Stomach smooth muscle (tissue), 2 donors: ENCODE measurements around the gene TEX14.

ENCODE experiments used
- H3K27ac ChIP-seq: one replicate; pipeline ENCODE4 v1.7.0; 2013; ENCODE audit warnings: mild to moderate bottlenecking, low read length, inconsistent platforms
- H3K27me3 ChIP-seq, 2 donors: one replicate each; pipeline ENCODE4 v1.7.0; 2013; ENCODE audit warnings: low read length in 2 of 2; ENCODE audit not compliant: insufficient read depth in 2 of 2, control insufficient read depth in 1 of 2
- H3K36me3 ChIP-seq, 2 donors: one replicate each; pipeline ENCODE4 v1.7.0; 2013; ENCODE audit warnings: low read length in 2 of 2; ENCODE audit not compliant: control insufficient read depth in 2 of 2, insufficient read depth in 2 of 2
- H3K4me1 ChIP-seq: one replicate; pipeline ENCODE4 v1.7.0; 2013; ENCODE audit warnings: low read length; ENCODE audit not compliant: control insufficient read depth, insufficient read depth
- H3K4me3 ChIP-seq, 2 donors: one replicate each; pipeline ENCODE4 v1.7.0; 2013; ENCODE audit warnings: low read length in 2 of 2
- H3K9ac ChIP-seq, 2 donors: one replicate each; pipeline ENCODE4 v1.7.0; 2013; ENCODE audit warnings: low read length in 2 of 2, mild to moderate bottlenecking in 1 of 2
- H3K9me3 ChIP-seq, 2 donors: one replicate each; pipeline ENCODE4 v1.7.0; 2013; ENCODE audit warnings: low read length in 2 of 2; ENCODE audit not compliant: control insufficient read depth in 2 of 2
- donor health status: healthy.
- donor health status: Pancreatic carcinoma.

The TEX14 gene

DNA sequence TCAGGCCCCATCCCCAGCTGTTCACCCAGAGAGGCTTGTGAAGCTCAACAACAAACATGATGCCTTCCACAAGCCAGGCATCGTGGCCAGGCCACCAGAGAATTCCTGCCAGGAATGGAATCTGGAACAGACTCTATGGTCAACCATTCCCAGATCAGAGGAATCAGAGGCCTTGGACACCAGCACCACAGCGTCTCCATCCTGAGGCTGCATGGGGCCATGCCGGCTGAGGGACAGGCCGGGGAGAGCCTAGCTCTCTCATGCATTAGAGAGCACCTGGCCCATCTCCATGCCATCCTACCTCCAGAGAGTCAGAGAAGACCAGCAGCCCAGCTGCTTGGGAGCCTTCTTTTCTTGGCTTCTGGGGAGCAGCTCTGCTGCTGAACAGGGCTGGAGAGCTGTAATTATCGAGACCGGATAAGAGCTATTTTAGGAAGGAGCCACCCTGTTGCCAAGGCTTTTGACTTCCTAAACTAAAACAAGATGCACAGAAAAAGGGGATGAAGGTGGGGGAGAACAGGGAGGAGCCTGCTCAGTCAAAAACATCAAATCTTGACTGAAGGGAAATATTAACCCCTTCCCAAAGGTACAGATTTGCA is 152.9 kb downstream of the TEX14 start:
- H3K4me1 ChIP-seq, result no peaks in the 10 kb centered on the region
- H3K27me3 ChIP-seq, result no peaks in the 10 kb centered on the region
- no peak overlapping the region for H3K9ac ChIP-seq
- H3K9me3 ChIP-seq, result no peaks in the 10 kb centered on the region
- no peak overlapping the region for H3K4me3 ChIP-seq
- H3K36me3 ChIP-seq, result no peaks in the 10 kb centered on the region
- no peak overlapping the region for H3K27ac ChIP-seq

DNA sequence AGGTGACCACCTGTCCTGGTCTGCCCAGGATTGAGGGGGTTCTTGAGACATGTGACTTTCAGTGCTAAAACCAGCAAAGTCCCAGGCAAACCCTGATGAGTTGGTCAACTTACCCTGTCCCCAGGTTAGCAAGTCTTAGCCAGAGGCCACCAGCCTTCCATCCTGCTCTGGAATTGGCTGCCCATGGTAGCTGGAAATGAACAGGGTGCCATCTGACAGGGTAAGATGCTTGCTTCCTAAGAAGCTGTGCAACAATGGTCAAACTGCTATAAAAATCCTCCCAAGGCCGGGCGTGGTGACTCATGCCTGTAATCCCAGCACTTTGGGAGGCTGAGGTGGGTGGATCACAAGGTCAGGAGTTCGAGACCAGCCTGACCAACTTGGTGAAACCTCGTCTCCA is 154.6 kb downstream of the TEX14 start:
- H3K27ac ChIP-seq, result no peak overlapping the region
- H3K4me3 ChIP-seq, result no peak overlapping the region
- H3K27me3 ChIP-seq, result no peaks in the 10 kb centered on the region
- no peaks in the 10 kb centered on the region for H3K9me3 ChIP-seq
- H3K4me1 ChIP-seq, result peaks cover 6% of the 10 kb centered on the region
- no peaks in the 10 kb centered on the region for H3K36me3 ChIP-seq
- no peak overlapping the region for H3K9ac ChIP-seq

DNA sequence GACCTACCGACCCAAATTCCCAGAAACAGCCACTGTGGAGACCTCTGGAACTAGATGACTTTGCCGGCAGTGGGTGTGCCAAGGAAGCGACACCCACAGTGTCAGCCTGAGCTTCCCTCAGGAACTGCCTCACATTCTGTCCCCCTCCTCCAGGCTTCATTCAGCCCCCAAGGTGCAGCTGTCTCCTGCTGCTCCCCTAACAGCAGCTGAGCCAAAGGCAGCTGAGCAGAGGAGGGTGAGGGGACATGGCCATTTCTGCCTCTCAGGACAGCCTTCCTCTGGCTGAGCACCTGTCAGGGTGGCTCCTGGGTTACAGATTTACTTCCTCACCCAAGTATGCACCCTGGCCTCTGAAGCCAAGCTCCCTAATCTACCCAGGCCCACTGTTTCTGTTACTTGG is 155.3 kb downstream of the TEX14 start:
- Histone ChIP-seq H3K27me3 (no peaks in the 10 kb centered on the region), H3K36me3 (no peaks in the 10 kb centered on the region), H3K9ac (no peak overlapping the region), H3K27ac (no peak overlapping the region), H3K4me3 (no peak overlapping the region), H3K4me1 (peaks cover 10% of the 10 kb centered on the region), H3K9me3 (no peaks in the 10 kb centered on the region)

DNA sequence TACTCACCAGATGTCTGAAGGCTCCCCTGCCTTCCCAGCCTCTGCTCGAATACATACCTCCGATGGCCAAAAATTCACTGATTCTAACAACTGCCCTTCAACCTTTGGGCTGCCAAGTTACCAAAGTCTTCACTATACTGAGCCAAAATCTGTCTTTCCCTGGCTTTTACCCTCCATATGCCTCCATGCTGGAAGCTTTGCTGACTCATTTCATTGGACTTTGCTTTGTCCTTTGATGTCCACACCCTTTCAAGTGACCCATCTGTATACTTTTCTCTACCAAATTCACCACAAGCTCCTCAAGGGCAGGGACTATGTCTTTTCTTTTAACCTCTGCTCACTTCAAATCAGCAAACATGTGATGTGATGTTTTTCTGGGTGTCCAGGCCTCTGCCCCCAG is 156.4 kb downstream of the TEX14 start:
- Histone ChIP-seq H3K4me1 (peaks cover 19% of the 10 kb centered on the region), H3K27ac (no peak overlapping the region), H3K27me3 (no peaks in the 10 kb centered on the region)

DNA sequence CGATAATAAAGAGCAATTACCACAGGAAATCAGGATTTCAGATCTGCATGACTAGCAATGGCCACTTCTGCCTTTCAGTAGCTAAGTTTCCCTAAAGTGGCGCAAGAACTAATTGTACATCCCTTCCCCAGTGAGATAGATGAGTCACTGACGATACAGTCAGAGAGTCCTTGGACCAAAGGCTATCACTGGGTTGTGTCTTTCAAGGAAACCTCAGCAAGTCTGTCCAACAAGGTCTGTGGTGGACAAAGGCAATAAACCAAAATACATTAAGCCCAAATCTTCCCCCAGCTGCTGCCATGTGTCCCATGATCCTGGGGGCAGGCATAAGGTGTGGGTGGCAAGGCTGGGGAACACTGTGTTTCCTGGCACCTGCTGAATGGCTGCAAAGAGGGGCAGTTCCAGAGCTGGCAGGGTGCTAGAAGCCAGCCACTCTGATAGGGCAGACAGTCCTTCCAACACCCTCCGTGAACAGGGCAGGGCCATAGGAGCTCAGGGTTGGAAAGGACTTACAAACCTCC is 156.9 kb downstream of the TEX14 start:
- H3K4me1 ChIP-seq, result peaks cover 19% of the 10 kb centered on the region
- H3K9me3 ChIP-seq, result no peaks in the 10 kb centered on the region
- H3K27ac ChIP-seq, result no peak overlapping the region
- no peak overlapping the region for H3K9ac ChIP-seq
- no peak overlapping the region for H3K4me3 ChIP-seq
- H3K36me3 ChIP-seq, result no peaks in the 10 kb centered on the region
- no peaks in the 10 kb centered on the region for H3K27me3 ChIP-seq

More for the DNA sequence above, 156.4 kb downstream of the TEX14 start:
- Histone ChIP-seq H3K4me3 (no peak overlapping the region), H3K36me3 (no peaks in the 10 kb centered on the region), H3K9me3 (no peaks in the 10 kb centered on the region), H3K9ac (no peak overlapping the region)

DNA sequence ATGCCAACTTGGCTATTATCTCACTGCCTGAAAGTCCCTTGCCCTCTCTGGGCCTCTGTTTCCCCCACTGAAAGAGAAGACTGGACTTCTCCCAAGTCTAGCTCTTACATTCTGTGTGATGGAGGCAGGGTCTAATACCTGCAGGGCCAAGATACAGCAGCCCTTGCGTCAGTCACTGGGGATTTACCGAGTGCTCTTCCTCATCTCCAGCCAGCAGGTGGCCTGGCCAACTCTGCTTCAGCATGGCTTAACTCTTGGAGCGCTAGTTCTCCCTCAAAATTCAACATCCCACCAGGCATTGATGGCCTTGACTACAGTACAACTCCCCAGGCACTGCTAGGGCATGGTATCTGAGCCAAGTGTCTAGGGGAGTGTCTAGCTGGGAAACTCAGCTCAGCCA is 157.5 kb downstream of the TEX14 start:
- Histone ChIP-seq H3K27ac (no peak overlapping the region), H3K27me3 (no peaks in the 10 kb centered on the region), H3K9me3 (no peaks in the 10 kb centered on the region), H3K36me3 (no peaks in the 10 kb centered on the region), H3K4me1 (peaks cover 19% of the 10 kb centered on the region), H3K4me3 (no peak overlapping the region), H3K9ac (no peak overlapping the region)

DNA sequence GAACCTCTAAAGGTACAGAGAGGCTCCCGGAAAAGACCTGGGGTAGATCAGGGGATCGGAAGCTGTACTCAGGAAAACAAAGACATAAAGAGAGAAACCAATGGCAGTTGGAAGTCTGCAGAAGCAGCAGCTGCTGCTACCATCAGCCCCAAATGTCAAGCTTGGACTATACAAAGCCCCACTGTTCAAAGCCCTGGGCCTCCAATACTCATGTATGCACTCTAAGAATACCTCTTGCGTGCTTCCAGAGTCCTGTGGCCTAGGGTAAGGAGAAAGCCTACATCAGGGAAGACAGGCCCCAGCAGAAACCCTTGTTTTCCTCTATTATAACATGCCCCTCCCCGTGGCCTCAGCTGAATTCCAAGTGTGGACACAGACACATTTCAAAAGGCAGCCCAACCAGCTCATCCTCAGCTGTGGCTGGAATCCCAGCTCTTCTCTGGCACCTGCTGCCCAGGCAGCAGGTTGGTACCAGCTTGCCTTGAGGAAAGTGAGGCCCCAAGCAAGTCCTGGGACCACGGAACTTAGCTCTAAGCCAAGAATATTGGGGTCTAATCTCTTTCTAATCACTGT is 158.1 kb downstream of the TEX14 start:
- Histone ChIP-seq H3K9ac (no peak overlapping the region), H3K27me3 (no peaks in the 10 kb centered on the region), H3K36me3 (no peaks in the 10 kb centered on the region), H3K27ac (no peak overlapping the region), H3K4me3 (no peak overlapping the region), H3K9me3 (no peaks in the 10 kb centered on the region), H3K4me1 (peaks cover 19% of the 10 kb centered on the region)

DNA sequence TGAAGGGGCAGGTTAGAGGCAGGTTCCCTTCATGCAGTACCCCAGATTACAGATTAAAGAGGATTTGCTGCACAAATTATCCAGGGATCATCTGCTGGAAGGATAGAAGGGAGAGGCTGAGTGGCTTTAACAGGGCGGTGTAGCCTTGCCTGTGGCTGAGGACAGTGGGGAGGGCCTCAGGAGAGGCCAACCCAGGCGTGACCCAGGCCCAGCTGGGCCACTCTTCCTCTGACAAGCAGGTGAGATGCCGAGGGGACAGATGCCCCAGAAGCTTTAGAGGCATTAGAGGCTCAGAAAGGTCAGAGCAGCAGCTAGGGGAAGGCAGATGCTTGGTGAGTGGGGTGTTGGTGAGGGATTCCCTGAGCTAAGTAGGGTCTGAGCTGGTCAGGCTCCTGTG is 159.3 kb downstream of the TEX14 start:
- Histone ChIP-seq H3K36me3 (no peaks in the 10 kb centered on the region), H3K4me3 (peak overlapping the region; percentile 78 to 79), H3K9me3 (no peaks in the 10 kb centered on the region), H3K27ac (no peak overlapping the region), H3K27me3 (no peaks in the 10 kb centered on the region), H3K4me1 (peaks cover 19% of the 10 kb centered on the region), H3K9ac (peak overlapping the region; percentile 74 to 77)

DNA sequence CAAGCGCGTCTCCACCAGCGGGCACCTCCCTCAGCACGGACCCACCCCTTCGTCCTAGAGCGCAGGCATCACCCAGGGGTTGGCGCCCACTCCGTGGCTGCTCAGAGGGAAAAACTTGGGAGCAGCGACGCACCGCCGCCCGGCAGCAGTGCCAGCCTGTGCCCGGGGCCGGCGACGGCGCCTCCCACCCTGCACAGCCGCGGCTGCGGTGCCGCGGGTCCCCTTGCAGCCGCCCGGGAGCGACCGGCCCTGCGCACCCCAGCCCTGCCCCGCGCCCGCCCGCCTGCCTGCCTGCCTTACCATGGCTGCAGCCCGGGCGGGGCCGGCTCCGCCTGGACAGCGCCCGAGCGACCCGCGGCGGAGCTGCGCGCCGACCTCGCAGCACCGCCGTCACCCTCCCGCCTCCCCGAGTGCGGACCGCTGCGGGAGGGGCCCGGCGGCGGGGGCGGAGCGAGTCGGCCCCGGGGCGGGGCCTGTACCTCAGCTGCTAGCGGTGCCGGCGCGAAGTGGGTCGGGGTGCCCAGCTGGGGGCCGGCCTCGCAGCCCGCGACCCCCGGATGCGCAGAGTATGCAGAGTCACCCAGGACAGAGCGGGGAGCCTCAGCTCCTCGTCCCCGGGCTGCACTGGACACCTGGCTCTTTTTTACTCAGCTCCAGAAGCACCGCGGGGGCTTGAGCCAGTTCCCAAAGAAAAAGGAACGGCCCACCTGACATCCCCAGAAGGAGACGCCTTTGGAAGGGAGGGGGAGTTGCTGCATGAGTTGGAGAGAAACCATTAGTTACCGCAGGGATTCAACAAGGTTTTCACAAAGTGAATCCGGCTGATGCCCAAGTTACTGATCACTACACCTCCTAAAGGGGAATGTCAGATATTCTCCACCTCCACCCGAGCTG is 159.9 kb downstream of the TEX14 start:
- Histone ChIP-seq H3K9ac (peak overlapping the region; percentile 74 to 77), H3K27ac (no peak overlapping the region), H3K36me3 (no peaks in the 10 kb centered on the region)

DNA sequence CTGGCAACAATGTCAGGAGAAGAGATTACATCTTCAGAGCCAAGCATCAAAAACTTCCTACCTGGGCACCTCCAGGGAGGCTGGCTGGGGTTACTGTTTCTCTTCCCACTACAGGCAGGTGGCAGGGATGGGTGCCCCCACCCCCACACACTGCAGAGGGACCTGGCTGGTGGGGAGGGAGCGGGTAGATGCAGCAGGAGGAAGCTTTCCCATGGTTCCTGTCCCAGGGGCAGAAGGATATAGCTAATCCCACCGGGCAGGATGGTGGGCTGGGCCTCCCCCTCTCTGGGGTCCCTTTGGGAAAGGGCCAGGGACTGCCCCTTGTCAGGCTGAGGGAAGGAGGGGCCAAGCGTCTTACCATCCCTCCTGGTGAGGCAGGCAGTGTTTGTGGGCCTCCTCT is 160.7 kb downstream of the TEX14 start:
- H3K27me3 ChIP-seq, result no peaks in the 10 kb centered on the region
- no peak overlapping the region for H3K27ac ChIP-seq
- H3K4me3 ChIP-seq, result peak overlapping the region; percentile 65 to 79
- H3K9me3 ChIP-seq, result no peaks in the 10 kb centered on the region
- peak overlapping the region; percentile 49 to 64 for H3K9ac ChIP-seq
- H3K4me1 ChIP-seq, result peaks cover 19% of the 10 kb centered on the region
- no peaks in the 10 kb centered on the region for H3K36me3 ChIP-seq

More for the DNA sequence above, 159.9 kb downstream of the TEX14 start:
- no peaks in the 10 kb centered on the region for H3K27me3 ChIP-seq
- H3K9me3 ChIP-seq, result no peaks in the 10 kb centered on the region
- H3K4me1 ChIP-seq, result peaks cover 19% of the 10 kb centered on the region
- peak overlapping the region; percentile 78 to 79 for H3K4me3 ChIP-seq
